HL-60 (cell line): Measurements from ENCODE around the gene RGS7.

Experiments
- CTCF ChIP-seq: IDR thresholded peaks from one replicate; pipeline ENCODE4 v1.5.1; 2011; ENCODE audit warnings: low read length, control low read depth, inconsistent platforms; ENCODE audit not compliant: insufficient read depth
- GABPA ChIP-seq: IDR thresholded peaks from 2 replicates; pipeline ENCODE4 v1.6.1; 2012; ENCODE audit warnings: low read depth
- POLR2AphosphoS5 ChIP-seq: IDR thresholded peaks from 2 replicates; pipeline ENCODE4 v1.6.1; 2012; ENCODE audit warnings: low read depth
- REST ChIP-seq: IDR thresholded peaks from 2 replicates; pipeline ENCODE4 v1.6.1; 2012; ENCODE audit warnings: low read depth; ENCODE audit not compliant: insufficient replicate concordance
- SPI1 ChIP-seq: IDR thresholded peaks from 2 replicates; pipeline ENCODE4 v1.6.1; 2012; ENCODE audit warnings: low read depth, mild to moderate bottlenecking, borderline replicate concordance

- no peak for TF ChIP-seq POLR2AphosphoS5
- no peak for TF ChIP-seq CTCF
- no peak for TF ChIP-seq REST
- no peak for TF ChIP-seq GABPA
- TF ChIP-seq SPI1: no peak
Measured at GRCh38 chr1:241012708-241013340, 344.2 kb downstream of the RGS7 start.
